ENCODE measurements around the gene NHP2.
"Not testable (repeated sequence)": the region's sequence is repeated elsewhere in the genome, so short reads cannot be mapped to it uniquely, and the experiment has no call there.

NHP2 gene

DNA sequence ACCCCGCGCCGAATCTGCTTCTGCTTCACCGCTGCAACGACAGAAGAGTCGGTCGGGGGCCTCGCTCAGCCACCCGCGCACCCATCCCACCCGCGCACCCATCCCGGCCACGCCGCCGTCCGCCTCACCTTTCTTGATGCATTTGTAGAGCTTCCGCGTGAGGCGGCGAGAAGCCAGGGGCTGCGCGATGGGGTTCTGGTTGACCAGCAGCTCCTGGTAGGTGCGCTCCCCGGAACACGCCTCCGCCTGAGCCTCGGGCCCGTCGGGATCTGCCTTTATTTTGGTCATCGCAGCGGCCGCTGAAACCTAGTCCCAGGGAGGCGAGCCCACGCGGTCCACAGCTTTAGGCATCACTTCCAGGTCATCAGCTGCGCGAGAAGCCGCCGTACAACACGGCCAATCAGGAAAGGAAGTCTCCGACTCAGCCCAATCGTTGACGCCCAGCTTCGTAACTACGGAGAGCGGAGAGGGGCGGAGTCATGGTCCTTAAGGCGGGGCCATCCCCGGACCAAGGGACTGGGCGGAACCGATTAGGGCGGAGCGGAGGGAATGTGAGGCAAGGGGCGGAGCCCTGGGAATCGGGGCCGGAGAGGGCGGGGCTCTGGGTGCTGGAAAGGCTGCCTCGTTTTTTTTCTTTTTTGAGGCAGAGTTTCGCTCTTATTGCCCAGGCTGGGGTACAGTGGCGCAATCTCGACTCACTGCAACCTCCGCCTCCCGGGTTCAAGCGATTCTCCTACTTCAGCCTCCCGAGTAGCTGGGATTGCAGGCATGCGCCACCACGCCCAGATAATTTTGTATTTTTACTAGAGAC lies at the start of gene NHP2:
NHP2 (minus strand) TSS at position 356 of the 811 bp plus-strand sequence; CDS start at position 288, 68 bp downstream.
- DNase-seq: peak; percentile 97 to 98

DNA sequence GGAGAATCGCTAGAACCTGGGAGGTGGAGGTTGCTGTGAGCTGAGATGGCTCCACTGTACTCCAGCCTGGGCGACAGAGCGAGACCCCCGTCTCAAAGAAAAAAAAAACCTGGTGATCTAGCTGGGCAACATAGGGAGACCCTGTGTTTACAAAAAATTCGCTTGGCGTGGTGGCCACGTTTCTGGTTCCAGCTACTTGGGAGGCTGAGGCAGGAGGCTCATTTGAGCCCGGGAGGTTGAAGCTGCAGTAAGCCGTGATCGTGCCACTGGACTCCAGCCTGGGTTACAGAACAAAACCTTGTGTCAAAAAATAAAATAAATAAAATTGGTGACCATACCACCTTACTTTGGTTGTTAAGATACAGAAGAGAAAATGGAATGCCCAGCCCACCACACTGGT lies 48.9 kb upstream of the NHP2 start:
- peak in 1 of 2 donors; percentile 3 for DNase-seq

DNA sequence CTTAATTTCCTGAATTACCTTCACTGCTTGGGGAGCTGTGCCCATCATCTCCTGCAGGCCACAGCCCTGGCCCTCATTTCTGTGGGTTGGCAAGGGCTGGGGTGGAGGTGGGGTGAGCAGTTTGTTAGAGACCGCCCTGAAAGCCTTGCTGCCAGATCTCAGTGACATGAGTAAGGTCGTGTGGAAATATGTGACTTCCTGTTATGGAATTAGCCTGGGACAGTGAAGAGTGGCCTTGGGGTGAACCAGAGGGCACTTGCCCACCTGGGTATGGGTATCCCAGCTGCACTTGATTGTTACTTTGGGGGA lies 48.2 kb upstream of the NHP2 start:
- DNase-seq: peak in 1 of 2 donors; percentile 6

DNA sequence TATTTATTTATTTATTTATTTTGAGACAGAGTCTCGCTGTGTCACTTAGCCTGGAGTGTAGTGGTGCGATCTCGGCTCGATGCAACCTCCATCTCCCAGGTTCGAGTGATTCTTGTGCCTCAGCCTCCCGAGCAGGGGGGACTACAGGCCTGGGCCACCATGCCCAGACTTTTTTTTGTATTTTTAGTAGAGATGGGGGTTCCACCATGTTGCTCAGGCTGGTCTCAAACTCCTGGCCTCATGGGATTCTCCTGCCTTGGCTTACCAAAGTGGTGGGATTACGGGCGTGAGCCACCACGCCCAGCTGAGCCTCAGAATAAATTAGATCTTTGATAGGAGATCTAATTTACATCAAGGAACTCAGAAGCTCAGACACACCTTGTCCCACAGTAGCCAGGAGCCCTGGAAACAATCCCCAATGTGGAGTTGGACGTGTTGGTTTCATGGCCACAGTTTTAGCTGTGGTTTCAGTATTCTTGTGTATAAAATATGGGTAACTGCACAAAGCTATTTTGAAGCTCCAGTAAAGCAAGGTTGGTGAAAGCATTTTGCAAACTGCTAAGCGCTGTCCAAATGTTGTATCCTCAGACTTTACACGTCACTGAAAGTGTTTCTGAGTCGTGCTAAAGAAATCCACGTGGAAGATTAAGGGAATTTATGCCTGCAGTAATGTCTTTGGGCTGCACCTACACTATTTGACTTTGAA lies 47.7 kb upstream of the NHP2 start:
- DNase-seq: peak in 1 of 2 donors; percentile 0

DNA sequence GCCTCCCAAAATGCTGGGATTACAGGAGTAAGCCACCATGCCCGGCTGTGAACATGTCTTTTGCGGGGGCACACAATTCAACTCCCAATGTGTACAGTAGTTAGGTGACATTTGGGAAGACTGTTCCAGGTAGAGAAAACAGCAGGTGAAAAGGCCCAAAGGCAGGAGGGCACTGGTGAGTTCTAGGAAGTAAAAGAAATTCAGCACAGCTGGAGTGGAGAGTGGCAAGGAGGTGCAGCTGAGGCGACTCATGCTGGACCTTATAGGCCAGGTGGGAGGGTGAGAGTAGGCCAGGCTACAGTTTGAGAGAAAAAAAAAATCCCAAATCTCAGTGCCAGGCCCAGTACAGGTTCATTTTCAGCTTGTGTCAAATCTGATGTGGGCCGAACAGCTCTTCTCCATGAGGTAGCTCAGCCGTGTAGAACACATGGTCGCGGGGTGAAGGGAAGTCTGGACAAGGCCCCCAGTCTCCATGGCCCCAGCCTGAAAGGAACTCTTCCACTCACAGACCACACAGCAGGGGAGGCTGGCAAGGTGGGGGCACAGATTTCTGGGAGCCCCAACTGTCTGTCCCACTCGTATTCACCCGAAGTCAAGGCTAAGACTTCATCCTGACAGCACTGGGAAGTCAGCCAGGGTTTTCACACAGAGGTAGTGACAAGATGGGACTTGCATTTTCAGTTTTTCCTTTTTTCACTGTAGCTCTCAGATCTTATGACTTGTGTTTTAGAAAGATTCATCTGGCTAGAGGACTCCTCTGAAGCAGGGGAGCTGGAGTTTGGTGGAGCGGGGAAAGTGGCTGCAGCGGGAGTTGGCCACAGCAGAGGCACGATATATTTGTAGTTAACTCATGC lies 46.1 kb upstream of the NHP2 start:
- DNase-seq: peak in 1 of 2 donors; percentile 5

DNA sequence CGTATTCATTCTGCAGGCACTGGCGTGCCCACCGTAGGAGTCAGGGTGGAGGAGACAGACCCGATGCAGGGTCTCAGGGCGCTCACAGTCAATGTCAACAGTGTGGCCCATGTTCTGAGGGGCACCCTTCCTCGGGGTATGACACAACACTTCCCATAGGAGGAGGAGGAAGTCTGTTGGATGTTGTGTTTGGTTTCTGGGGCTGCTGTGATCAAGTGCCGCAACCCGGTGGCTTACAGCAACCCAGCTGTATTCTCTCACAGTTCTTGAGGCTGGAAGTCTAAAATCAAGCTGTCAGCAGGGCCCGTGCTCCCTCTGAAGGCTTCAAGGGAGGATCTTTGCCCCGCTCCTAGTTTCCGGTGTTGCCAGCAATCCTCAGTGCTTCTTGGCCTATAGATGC lies 45.0 kb upstream of the NHP2 start:
- no peak for DNase-seq

DNA sequence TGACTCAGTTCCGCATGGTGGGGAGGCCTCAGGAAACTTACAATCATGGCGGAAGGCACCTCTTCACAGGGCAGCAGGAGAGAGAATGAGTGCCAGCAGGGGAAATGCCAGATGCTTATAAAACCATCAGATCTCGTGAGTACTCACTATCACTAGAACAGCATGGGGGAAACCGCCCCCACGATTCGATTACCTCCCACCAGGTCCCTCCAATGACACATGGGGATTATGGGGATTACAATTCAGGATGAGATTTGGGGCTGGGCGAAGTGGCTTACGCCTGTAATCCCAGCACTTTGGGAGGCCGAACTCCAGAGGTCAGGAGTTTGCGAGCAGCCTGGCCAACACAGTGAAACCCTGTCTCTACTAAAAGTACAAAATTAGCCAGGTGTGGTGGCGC lies 44.5 kb upstream of the NHP2 start:
- not testable (repeated sequence) for DNase-seq

DNA sequence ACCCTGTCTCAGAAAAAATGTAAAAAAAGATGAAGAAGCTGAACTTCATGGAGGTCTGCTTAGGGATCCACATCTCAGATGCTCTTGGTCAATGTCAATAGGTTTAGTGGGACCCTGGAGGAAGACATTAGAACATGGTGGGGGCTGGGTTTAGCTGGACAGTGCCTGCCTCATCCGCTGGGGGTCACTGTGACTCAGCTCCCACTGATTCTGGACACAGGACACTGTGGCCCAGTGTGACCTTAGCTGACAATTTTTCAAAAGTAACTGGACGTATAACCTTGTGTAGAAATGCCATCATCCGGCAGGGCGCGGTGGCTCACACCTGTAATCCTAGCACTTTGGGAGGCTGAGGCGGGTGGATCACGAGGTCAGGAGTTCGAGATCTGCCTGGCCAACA lies 43.3 kb upstream of the NHP2 start:
- DNase-seq: no peak

DNA sequence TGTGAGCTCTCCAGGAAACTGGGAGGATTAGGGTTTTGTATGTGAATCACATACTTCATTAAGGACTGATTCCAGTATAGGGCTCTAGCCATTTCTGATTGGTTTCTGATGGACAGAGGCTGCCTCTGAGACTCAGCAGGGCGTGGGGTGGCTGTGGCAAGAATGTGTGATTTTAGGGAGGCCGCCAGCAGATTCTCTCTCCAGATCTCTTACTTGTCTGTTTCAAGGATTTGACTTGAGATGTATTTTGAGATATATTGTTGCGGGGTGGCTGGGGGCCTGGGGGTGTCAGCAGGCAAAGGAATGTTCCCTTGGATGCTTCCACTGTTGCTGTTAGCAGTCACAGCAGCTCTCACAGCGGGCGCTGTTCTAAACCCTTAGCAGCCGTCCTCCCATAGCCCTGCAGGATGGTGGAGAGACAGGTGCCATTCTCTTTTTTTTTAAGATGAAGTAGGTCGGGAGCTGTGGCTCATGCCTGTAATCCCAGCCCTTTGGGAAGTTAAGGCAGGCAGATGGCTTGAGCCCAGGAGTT lies 42.7 kb upstream of the NHP2 start:
- no peak for DNase-seq

DNA sequence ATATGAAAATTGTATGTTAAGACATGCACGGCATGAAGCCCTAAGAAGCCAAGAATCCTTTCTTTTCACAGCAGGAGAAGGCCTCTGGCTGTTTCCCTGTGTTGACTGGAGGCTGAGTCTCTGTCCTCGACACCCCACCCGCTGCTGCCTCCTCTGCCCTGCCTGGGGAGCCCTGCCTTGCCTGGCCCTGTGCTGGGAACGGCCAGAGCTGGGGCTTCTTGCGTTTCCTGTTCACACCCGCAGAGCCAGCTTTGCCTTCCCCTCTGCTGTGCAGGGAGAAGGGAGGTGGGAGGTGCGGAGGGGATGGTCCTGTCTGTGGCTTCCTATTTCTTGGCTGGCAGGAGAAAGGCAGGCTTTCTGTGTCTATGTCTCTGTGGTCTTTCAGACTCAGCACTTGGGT lies 40.3 kb upstream of the NHP2 start:
- DNase-seq: peak in 1 of 2 donors; percentile 10

DNA sequence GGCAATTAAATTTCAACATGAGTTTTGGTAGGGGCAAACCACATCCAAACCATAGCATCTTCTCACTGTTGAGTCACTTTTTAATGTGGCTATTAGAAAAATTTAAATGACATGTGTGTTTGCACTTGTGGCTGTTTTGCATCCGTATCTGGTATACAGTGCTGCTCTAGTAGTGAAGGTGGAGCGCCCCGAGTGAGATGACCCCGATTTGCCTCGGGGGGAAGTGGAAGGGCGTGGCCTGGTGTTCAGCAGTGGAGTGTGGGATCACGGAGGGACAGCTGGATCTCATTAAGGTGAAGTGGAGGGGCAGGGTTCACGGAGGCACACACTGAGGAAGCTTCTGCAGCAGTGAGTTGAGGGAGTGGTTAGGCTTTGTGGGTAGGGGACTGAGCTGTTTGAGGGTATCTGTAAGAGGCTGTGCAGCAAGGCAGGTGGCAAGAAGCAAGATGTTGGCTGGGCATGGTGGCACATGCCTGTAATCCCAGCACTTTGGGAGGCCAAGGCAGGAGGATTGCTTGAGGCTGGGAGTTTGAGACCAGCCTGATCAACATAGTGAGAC lies 39.6 kb upstream of the NHP2 start:
- peak in 1 of 2 donors; percentile 7 for DNase-seq

DNA sequence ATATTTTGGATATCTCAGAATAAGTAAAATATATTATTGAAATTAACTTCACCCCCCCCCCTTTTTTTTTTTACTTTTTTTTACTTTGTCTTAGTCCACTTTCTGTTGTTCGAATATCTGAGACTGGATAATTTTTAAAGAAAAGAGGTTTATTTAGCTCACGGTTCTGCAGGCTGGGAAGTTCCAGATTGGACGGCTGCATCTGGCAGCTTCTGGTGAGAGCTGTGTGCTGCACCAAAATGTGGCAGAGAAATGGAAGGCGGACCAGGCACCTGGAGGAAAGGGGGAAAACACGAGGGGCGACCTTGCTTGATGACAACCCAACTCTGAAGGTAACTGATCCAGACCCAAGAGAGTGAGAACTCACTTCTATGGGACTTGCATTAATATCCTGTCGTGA lies 39.1 kb upstream of the NHP2 start:
- DNase-seq: peak in 1 of 2 donors; percentile 0

DNA sequence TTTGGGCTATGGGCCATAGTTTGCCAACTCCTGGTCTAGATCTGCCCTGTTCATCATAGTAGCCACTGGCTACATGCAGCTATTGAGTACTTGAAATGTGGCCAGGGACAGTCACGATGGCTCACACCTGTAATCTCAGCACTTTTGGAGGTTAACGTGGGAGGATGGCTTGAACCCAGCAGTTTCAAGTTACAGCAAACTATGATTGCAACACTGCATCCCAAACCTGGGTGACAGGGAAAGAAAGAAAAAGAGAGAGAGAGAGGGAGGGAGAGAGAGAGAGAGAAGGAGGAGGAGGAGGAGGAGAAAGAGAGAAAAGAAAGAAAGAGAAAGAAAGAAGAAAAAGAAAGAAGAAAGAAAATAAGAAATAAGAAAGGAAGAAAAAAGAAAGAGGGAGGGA lies 38.6 kb upstream of the NHP2 start:
- DNase-seq: no peak

DNA sequence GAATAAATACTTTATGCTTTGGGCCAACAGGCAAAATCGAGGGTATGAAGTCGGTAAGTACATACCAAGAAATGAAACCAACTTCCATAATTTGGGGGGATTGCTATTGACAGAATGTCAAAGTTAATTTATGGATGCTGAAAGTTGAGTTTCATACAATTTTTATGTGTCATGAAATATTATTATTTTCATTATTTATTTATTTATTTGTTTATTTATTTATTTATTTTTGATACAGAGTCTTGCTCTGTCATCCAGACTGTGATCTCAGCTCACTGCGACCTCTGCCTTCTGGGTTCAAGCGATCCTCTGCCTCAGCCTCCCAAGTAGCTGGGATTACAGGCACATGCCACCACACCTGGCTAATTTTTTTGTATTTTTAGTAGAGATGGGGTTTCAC lies 38.0 kb upstream of the NHP2 start:
- DNase-seq: no peak

DNA sequence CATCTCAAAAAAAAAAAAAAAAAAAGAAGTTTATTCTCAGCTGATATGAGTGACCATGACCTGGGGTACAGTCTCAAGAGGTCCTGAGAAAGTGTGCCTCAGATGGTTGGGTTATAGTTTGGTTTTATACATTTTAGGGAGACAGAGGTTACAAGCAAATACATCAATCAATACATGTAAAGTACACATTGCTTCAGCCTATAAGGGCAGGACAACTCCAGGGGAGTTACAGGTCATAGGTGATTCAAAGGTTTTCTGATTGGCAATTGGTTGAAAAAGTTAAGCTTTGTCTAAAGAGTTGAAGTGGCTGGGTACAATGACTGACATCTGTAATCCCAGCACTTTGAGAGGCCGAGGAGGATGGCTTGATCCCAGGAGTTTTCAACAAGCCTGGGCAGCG lies 35.7 kb upstream of the NHP2 start:
- no peak for DNase-seq

DNA sequence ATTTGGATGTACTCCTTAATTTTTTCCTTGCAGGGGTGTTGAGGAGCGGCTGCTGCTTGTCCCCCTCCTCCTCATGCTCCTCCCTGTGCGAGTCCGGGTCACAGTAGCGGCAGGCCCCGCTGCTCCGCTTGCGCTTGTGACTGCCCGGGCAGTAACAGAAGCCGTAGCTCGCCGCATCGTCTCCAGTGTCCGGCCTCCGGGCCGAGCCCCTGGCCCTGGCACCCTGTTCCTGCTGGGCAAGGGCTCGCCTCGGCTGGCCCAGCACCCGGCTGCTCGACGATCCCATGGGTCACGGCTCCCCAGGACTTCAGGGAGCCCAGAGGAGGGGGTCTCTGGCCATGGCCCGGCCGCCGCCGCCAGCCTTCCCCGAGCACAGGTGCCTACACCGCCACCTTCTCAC lies 33.3 kb upstream of the NHP2 start, which contains the start of gene GMCL2:
GMCL2 (minus strand) TSS at position 358 of the 400 bp plus-strand sequence; CDS start at position 286, 72 bp downstream.
- DNase-seq: no peak

DNA sequence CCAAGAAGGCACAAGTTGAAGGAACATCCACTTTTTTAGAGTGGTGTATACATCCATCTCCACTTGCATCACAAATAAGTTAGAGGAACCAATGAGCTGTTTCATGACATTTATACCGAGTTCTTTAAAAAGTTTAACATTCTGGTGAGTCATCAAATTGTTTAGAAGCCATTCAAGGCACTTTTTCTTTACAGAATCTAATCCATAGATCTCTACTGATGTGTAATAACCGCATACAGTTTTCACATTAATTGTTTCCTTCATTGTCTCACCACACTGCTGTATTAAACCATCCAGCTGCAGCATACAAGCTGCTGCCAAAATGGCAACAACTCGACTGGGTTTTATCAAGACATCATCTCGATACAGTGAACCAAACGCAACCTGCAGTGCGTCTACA lies 32.7 kb upstream of the NHP2 start:
- DNase-seq: no peak

DNA sequence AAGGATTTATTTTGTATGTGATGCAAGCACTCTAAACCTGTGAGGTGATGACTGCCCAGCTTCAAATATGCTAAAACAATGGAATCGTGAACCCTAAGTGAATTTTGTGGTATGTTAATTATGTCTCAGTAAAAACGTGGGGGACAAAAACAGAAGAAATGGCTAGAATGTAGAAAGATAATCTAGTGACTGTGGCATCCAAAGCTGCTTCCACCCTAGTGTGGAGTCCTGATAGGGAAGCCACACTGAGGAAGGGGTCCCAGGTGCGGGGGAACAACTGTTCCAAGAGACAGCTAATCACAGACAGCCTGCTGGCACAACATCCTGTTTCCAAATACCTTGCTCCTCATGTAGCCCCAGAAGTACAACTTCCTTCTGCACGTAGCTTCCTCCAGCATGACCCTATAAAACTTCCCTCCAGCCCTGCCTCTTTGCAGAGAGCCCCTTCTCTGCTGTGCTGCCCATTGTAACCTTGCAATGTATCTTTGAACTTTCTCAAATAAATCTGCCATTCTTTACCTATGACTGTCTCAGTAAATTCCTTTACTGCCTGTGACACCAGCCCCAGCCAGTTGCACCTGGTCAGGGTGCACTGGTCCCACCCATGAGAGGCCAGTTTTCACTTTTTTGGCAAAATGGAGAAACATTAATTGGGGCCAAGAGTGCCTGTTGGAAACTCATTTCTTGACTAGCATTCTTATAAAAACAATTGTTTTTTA lies 28.6 kb upstream of the NHP2 start:
- DNase-seq: no peak

DNA sequence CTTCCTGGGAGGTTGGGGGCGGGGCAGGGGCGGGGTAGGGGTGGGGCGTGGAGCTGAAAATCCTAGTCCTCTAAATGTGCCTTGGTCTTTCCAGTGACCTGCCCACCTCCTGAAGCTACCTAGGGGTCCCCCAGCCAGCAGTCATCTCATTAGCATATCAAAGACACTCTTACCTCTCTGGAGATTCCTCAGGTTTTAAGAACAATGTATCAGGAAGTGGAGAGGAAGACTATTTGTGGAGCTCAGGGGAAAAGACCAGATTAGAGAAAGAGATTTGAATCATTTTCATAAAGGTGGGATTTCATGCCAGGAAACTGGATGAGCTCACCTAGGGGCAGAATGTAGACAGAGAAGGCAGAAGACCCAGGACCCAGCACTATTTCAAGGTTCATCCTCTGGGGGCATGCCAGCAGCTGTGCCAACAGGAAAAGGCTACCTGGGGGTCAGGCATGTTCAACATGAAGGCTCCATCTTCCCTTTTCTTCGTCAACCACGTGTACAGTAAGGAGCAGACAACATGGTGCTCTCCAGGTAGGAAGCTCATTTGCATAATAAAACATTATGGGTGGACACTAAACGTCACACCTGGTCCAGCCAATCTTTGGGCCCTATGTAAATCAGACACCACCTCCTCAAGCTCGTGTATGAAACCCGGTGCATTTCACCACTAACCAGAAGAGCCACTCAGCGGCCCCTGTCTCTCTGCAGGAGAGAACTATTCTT lies 26.6 kb upstream of the NHP2 start:
- no peak for DNase-seq

DNA sequence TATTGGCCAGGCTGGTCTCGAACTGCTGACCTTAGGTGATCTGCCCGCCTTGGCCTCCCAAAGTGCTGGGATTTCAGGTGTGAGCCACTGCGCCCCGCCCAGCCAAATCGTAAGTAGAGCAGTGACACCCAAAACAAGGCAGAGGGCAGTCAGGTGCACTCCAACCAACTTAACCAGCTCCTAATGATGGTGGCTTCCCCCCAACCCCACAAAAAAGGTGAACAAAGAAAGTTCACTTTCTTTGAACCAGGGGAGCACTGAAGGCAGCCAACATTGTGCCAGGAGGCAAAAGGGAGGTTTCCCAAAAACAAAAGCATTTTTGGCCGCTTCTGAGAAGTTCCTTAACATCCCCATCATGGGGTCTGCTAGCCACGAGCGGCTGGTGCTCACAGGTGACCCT lies 23.9 kb upstream of the NHP2 start:
- DNase-seq: no peak

DNA sequence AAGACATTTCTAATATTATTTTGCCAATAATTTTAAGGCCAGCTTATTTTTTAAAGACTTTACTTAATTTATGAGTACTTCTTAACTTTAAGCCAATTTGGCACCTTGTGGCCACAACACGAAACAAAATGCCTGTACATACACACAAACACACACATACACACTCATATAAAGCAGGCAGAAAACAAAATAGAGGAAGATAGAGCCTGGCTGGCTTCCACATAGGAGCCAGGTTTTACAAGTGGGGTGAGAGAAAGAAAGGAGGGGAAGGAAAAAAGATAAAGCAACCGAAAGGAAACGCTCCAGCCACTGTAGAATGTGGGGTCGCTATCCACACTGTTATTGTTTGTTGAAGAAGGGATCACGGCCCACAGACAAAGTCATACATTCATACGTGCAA lies 23.1 kb upstream of the NHP2 start:
- DNase-seq: no peak
